Naive thymus-derived CD4-positive, alpha-beta T cell (primary cell): ENCODE measurements around the gene PFKFB3. TPM values are rescaled to one million over a fixed set of nuclear protein-coding genes. Genes with fewer than 3 reads are reported as not detected.
"Not testable (repeated sequence)": the region's sequence is repeated elsewhere in the genome, so short reads cannot be mapped to it uniquely, and the experiment has no call there.

ENCODE experiments used
- ATAC-seq: fragments of 150-1000 bp; cut with Tn5 transposase; 2 replicates; pipeline ENCODE4 v1.10.0; 2021; ENCODE audit warnings: mild to moderate bottlenecking, moderate library complexity
- CTCF ChIA-PET: fragments of 350-600 bp; sonication (Branson Sonifier 250); formaldehyde crosslinking; loops from one replicate; lab custom pipeline; 2021; ENCODE audit warnings: antibody characterized with exemption; lab: Charles Lee
- POLR2A ChIA-PET: fragments of 350-600 bp; sonication (Branson Sonifier 250); formaldehyde crosslinking; loops from one replicate; lab custom pipeline; 2021; ENCODE audit warnings: antibody characterized with exemption, inconsistent platforms; lab: Charles Lee
- DNase-seq, 9 donors: peaks; one replicate each; pipeline versions ENCODE4 v3.0.0 to v3.0.0-alpha.2; 2020 to 2022; ENCODE audit warnings: mixed read lengths in 1 of 9
- H3K27ac ChIP-seq: one replicate; pipeline ENCODE4 v1.7.0; 2013; ENCODE audit warnings: mild to moderate bottlenecking, low read depth, low read length, moderate library complexity
- H3K27me3 ChIP-seq, 2 donors: one replicate each; pipeline ENCODE4 v1.7.0; 2013; ENCODE audit warnings: low read length in 2 of 2, mild to moderate bottlenecking in 2 of 2, moderate library complexity in 2 of 2; ENCODE audit not compliant: control insufficient read depth in 2 of 2, insufficient read depth in 2 of 2
- H3K36me3 ChIP-seq, 3 experiments: 1 replicate in 2 of 3; 2 replicates in 1 of 3; pipeline ENCODE4 v1.7.0; 2013; ENCODE audit warnings: low read length in 3 of 3, mild to moderate bottlenecking in 3 of 3, moderate library complexity in 1 of 3; ENCODE audit not compliant: insufficient read depth in 3 of 3, control insufficient read depth in 2 of 3
- H3K4me1 ChIP-seq, 2 donors: one replicate each; pipeline ENCODE4 v1.7.0; 2013; ENCODE audit warnings: low read length in 2 of 2, mild to moderate bottlenecking in 2 of 2, moderate library complexity in 1 of 2; ENCODE audit not compliant: control insufficient read depth in 2 of 2, insufficient read depth in 2 of 2
- H3K4me3 ChIP-seq: 2 replicates; pipeline ENCODE4 v1.7.0; 2013; ENCODE audit warnings: mild to moderate bottlenecking, low read length
- H3K9me3 ChIP-seq, 3 experiments: 1 replicate in 2 of 3; 2 replicates in 1 of 3; pipeline ENCODE4 v1.7.0; 2013; ENCODE audit warnings: low read length in 3 of 3; ENCODE audit not compliant: control insufficient read depth in 2 of 3
- H3K27ac Mint-ChIP-seq, 9 donors: one replicate each; pipeline ENCODE4 v1.8.0; 2020 to 2022; ENCODE audit warnings: mixed read lengths in 9 of 9, mild to moderate bottlenecking in 8 of 9, moderate library complexity in 5 of 9, inconsistent platforms in 2 of 9
- H3K27me3 Mint-ChIP-seq, 5 donors: one replicate each; pipeline ENCODE4 v1.8.0; 2021 to 2022; ENCODE audit warnings: mixed read lengths in 5 of 5, mild to moderate bottlenecking in 1 of 5
- H3K36me3 Mint-ChIP-seq, 5 donors: one replicate each; pipeline ENCODE4 v1.8.0; 2020 to 2022; ENCODE audit warnings: mixed read lengths in 5 of 5, mild to moderate bottlenecking in 3 of 5, inconsistent platforms in 1 of 5
- H3K4me1 Mint-ChIP-seq, 7 donors: one replicate each; pipeline ENCODE4 v1.8.0; 2020 to 2022; ENCODE audit warnings: mixed read lengths in 7 of 7, mild to moderate bottlenecking in 3 of 7, inconsistent platforms in 1 of 7
- H3K4me3 Mint-ChIP-seq, 10 donors: one replicate each; pipeline ENCODE4 v1.8.0; 2020 to 2022; ENCODE audit warnings: mild to moderate bottlenecking in 10 of 10, mixed read lengths in 10 of 10, moderate library complexity in 6 of 10, inconsistent platforms in 2 of 10
- H3K9me3 Mint-ChIP-seq, 11 donors: one replicate each; pipeline ENCODE4 v1.8.0; 2020 to 2022; ENCODE audit warnings: mixed read lengths in 11 of 11, mild to moderate bottlenecking in 4 of 11, inconsistent platforms in 1 of 11, moderate library complexity in 1 of 11
- intact Hi-C, 2 donors: fragments of 100-400 bp; cut with micrococcal nuclease; formaldehyde crosslinking; loops; one replicate each; pipeline ENCODE4 v1.15.1; 2023
- polyA plus RNA-seq, 2 donors: library from polyadenylated mRNA; unstranded; fragments of 300-500 nt; fragmentation: Illumina TruSeq; gene quantifications; one replicate each; pipeline ENCODE4 v1.2.3, GENCODE V29; 2021
- total RNA-seq, 6 experiments: library from RNA in 5 of 6; stranded (reverse) in 5 of 6; gene quantifications; 1 replicate in 5 of 6; 2 replicates in 1 of 6; pipeline ENCODE4 v1.2.3 and lab custom pipeline; 2021 to 2026

PFKFB3 gene
- total and polyA plus RNA-seq, 7 experiments from 2014 or later = 2.3 to 129 (median 66.1) TPM

DNA sequence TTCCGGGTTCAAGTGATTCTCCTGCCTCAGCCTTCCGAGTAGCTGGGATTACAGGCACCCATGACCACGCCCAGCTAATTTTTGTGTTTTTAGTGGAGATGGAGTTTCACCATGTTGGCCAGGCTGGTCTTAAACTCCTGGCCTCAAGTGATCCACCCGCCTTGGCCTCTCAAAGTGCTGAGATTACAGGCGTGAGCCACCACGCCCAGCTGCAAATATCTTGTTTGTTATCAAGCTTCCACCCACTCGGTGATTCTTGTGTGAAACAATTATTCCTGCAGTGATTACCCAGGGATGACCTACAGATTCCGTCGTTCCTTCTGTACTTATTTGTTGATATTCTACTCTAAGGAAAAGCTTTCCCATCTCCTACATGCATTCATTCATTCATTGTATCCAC is 12.7 kb upstream of the PFKFB3 start:
- not testable (repeated sequence) for H3K27ac Mint-ChIP-seq
- CTCF ChIA-PET = interaction anchor here (1.1 kb wide), 1 partner anchor 16 kb away, joined by 3 read pairs; no protein-coding TSS in a partner anchor
- POLR2A ChIA-PET = interaction anchor here (1.1 kb wide), 1 partner anchor 10 kb away, joined by 3 read pairs; no protein-coding TSS in a partner anchor

DNA sequence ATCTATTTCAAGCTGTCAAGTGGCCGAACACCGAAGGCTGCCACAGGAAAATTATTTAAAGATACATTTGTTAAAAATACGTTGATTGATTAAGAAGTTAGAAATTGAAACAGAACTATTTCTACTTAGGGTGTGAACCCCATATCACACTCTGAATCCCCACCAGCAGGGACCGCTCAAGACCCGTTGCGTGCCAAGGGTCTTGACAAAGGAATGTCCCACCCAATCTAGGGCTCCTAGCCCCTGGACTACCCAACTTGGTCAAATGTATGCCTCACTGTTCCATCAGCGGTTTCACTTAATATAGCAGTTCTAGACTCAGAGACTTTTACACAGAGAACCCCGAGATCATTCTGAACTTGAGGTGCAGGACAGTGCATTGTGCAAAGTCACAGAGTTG is 11.6 kb upstream of the PFKFB3 start:
- Mint-ChIP-seq H3K9me3 (no peaks in the 10 kb centered on the region), H3K4me1 (peaks cover 27 to 50% (median 35%) of the 10 kb centered on the region in 7 donors), H3K36me3 (peaks cover 0 to 7% (median 0%) of the 10 kb centered on the region in 5 donors), H3K27me3 (no peaks in the 10 kb centered on the region), H3K27ac (no peak overlapping the region), H3K4me3 (no peak overlapping the region)
- H3K27ac ChIP-seq = no peak overlapping the region
- ChIA-PET CTCF (no interaction called here), POLR2A (no interaction called here)
- intact Hi-C loops = loop anchor here in 1 of 2 donors (5.0 kb wide), 1 partner anchor 1291 kb away; no protein-coding TSS in a partner anchor
- no peak overlapping the region for H3K4me3 ChIP-seq
- DNase-seq (no peak), ATAC-seq (no peak)
- H3K36me3 ChIP-seq = no peaks in the 10 kb centered on the region
- no peaks in the 10 kb centered on the region for H3K9me3 ChIP-seq
- no peaks in the 10 kb centered on the region for H3K27me3 ChIP-seq
- H3K4me1 ChIP-seq = peaks cover 0 to 5% of the 10 kb centered on the region in 2 donors

More for the DNA sequence above, 12.7 kb upstream of the PFKFB3 start:
- not testable (repeated sequence) for H3K27me3 ChIP-seq, H3K9me3 ChIP-seq, DNase-seq, H3K4me1 ChIP-seq, ATAC-seq, H3K9me3 Mint-ChIP-seq, H3K4me3 Mint-ChIP-seq, H3K27ac ChIP-seq, H3K4me3 ChIP-seq, H3K36me3 Mint-ChIP-seq, H3K36me3 ChIP-seq, H3K27me3 Mint-ChIP-seq
- H3K4me1 Mint-ChIP-seq = peaks cover 25 to 52% (median 30%) of the 10 kb centered on the region in 7 donors
- intact Hi-C loops = loop anchor here in 1 of 2 donors (5.0 kb wide), 1 partner anchor 1292 kb away; no protein-coding TSS in a partner anchor

DNA sequence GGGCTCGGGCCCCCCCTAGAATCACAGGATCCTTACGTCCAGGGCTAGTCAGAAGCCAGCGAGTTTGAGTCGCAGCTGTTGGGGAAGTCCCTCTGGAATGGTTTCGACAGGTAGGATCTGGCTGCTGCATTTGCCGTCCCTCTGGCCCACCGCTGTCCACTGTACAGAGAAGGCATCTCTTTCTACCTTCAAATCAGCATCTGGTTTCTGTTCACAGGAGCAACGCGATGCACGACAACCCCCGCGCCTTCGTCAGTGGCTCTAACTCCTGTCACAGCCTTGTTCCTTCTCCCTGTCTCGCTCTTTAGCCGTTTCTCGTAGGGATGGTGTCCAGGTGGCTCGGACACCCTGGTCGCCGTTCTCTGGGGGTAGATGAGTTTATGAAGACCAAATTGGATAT is 11.2 kb upstream of the PFKFB3 start:
- H3K4me3 Mint-ChIP-seq = no peak overlapping the region
- peaks cover 0 to 5% of the 10 kb centered on the region in 2 donors for H3K4me1 ChIP-seq
- CTCF ChIA-PET = no interaction called here
- intact Hi-C loops = loop anchor here in 1 of 2 donors (5.0 kb wide), 1 partner anchor 1291 kb away; no protein-coding TSS in a partner anchor
- no peaks in the 10 kb centered on the region for H3K36me3 ChIP-seq
- H3K36me3 Mint-ChIP-seq = peaks cover 0 to 7% (median 0%) of the 10 kb centered on the region in 5 donors
- no peak overlapping the region for H3K27ac Mint-ChIP-seq
- no peaks in the 10 kb centered on the region for H3K27me3 ChIP-seq
- DNase-seq (no peak), ATAC-seq (no peak)
- no peak overlapping the region for H3K4me3 ChIP-seq
- H3K4me1 Mint-ChIP-seq = peaks cover 27 to 50% (median 35%) of the 10 kb centered on the region in 7 donors
- H3K9me3 Mint-ChIP-seq = no peaks in the 10 kb centered on the region
- POLR2A ChIA-PET = no interaction called here
- no peak overlapping the region for H3K27ac ChIP-seq
- no peaks in the 10 kb centered on the region for H3K27me3 Mint-ChIP-seq
- H3K9me3 ChIP-seq = no peaks in the 10 kb centered on the region

DNA sequence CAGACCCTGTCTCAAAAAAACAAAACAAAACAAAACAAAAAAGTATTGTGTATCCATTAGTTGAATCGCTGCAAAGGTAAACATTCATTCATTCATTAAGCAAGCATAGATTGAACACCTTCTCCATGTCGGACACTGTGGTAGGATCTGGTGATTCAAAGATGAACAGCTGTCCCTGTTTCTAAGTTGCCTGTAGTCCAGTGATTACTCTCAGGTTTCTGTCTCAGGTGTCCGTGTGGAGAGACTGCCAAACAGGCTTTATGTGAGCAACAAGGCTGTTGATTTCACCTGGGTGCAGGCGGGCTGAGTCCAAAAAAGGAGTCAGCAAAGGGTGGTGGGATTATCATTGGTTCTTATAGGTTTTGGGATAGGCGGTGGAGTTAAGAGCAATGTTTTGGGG is 9.4 kb upstream of the PFKFB3 start:
- H3K27me3 Mint-ChIP-seq, H3K9me3 ChIP-seq, H3K4me1 ChIP-seq, H3K36me3 ChIP-seq, CTCF ChIA-PET, H3K27me3 ChIP-seq, ATAC-seq, H3K27ac ChIP-seq, H3K4me3 Mint-ChIP-seq, H3K4me3 ChIP-seq, DNase-seq, H3K9me3 Mint-ChIP-seq, H3K36me3 Mint-ChIP-seq: not testable (repeated sequence)
- peak overlapping the region in 2 of 9 donors; percentile 20 to 40 for H3K27ac Mint-ChIP-seq
- H3K4me1 Mint-ChIP-seq = peaks cover 25 to 47% (median 32%) of the 10 kb centered on the region in 7 donors
- intact Hi-C loops = loop anchor here in 1 of 2 donors (5.0 kb wide), 1 partner anchor 1289 kb away; no protein-coding TSS in a partner anchor
- POLR2A ChIA-PET = interaction anchor here (1.0 kb wide), 1 partner anchor 9 kb away, joined by 3 read pairs; the partner anchor contains the start of gene PFKFB3

DNA sequence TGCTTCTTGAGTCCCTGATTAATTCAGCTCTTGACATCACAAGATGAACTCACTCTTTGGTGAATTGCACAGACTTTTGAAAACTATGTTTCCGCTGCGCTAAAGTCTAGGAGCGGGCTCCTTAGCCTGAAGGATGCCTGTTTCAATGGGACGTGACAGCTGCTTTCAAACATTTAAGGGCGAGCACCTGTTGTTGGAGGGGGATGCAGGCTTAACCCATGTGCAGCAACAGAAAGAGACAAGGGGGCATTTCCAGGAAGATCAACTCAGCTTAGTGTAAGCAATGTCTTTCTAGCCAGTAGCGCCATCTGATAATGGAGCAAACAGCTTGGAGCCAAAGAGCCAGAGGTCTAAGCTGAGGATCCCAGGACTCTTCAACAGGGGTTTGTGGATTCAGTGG is 8.4 kb upstream of the PFKFB3 start:
- CTCF ChIA-PET = interaction anchor here (0.8 to 1.5 kb wide), 4 partner anchors 21 to 207 kb away, joined by 3 to 6 read pairs (median 4); no protein-coding TSS in a partner anchor
- intact Hi-C loops = loop anchor here in 1 of 2 donors (5.0 kb wide), 1 partner anchor 1288 kb away; no protein-coding TSS in a partner anchor
- DNase-seq (no peak), ATAC-seq (no peak)
- Mint-ChIP-seq H3K4me3 (no peak overlapping the region), H3K9me3 (no peaks in the 10 kb centered on the region), H3K27me3 (no peaks in the 10 kb centered on the region), H3K27ac (peak overlapping the region in 1 of 9 donors; percentile 47), H3K4me1 (peaks cover 22 to 51% (median 32%) of the 10 kb centered on the region in 7 donors), H3K36me3 (peaks cover 0 to 9% (median 0%) of the 10 kb centered on the region in 5 donors)
- POLR2A ChIA-PET = interaction anchor here (0.7 kb wide), 1 partner anchor 9 kb away, joined by 3 read pairs; the partner anchor contains the start of gene PFKFB3
- H3K4me3 ChIP-seq = no peak overlapping the region
- H3K4me1 ChIP-seq = peaks cover 0 to 5% of the 10 kb centered on the region in 2 donors
- no peaks in the 10 kb centered on the region for H3K9me3 ChIP-seq
- H3K27ac ChIP-seq = no peak overlapping the region
- no peaks in the 10 kb centered on the region for H3K27me3 ChIP-seq
- no peaks in the 10 kb centered on the region for H3K36me3 ChIP-seq

DNA sequence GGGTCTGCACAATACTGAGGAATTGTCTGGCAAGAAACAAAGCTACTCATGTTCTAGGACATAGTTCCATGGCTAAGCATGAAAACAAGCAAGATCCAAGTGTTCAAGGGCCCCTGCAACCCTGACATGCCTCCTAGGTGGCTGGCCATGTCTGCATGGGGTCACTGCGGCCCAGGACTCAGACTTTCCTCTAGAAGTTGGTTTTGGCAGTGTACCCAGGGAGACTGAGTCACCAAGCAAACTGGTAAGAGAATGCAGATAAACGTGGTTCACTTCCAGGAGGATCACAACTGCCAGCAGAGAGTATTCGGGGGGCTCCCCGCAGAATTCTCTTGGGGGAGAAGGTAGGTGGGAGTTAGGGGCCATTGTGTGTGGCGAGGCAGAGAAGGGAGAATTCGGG is 7.4 kb upstream of the PFKFB3 start:
- Mint-ChIP-seq H3K4me1 (peaks cover 25 to 52% (median 37%) of the 10 kb centered on the region in 7 donors), H3K4me3 (peak overlapping the region in 4 of 10 donors; percentile 1 to 51 (median 8)), H3K27ac (peak overlapping the region in 3 of 9 donors; percentile 7 to 76 (median 23)), H3K36me3 (peaks cover 0 to 6% (median 0%) of the 10 kb centered on the region in 5 donors), H3K9me3 (no peaks in the 10 kb centered on the region), H3K27me3 (no peaks in the 10 kb centered on the region)
- Histone ChIP-seq H3K4me3 (no peak overlapping the region), H3K27ac (no peak overlapping the region), H3K9me3 (no peaks in the 10 kb centered on the region), H3K4me1 (peaks cover 0 to 5% of the 10 kb centered on the region in 2 donors), H3K27me3 (no peaks in the 10 kb centered on the region), H3K36me3 (no peaks in the 10 kb centered on the region)
- intact Hi-C loops = no loop called here
- CTCF ChIA-PET = interaction anchor here (0.9 to 1.5 kb wide), 3 partner anchors 22 to 28 kb away, joined by 3 to 4 read pairs (median 3); no protein-coding TSS in a partner anchor
- no peak for DNase-seq
- POLR2A ChIA-PET = no interaction called here
- no peak for ATAC-seq
